T-helper 22 cell (primary cell): Measurements from ENCODE around the gene APOA4.

Source experiments
- DNase-seq: peaks from one replicate; pipeline ENCODE4 v3.0.0-alpha.2; 2020; ENCODE audit warnings: low read depth

The APOA4 gene

GRCh38 chr11:116776522-116776984, 46.6 kb downstream of the APOA4 start:
- no peak for DNase-seq

- DNase-seq = no peak
These were observed 47.1 kb downstream of the APOA4 start for GRCh38 chr11:116775975-116776374.

GRCh38 chr11:116774661-116775060, 48.4 kb downstream of the APOA4 start:
- no peak for DNase-seq

- no peak for DNase-seq
These were observed 49.7 kb downstream of the APOA4 start for GRCh38 chr11:116773203-116774097.

- peak; percentile 90 for DNase-seq
These were observed 50.5 kb downstream of the APOA4 start, which contains the start of gene BUD13 for GRCh38 chr11:116772443-116773202. BUD13 (minus strand) TSS chr11:116772987; CDS start chr11:116772964, 23 bp downstream.

- no peak for DNase-seq
These were observed 51.2 kb downstream of the APOA4 start for GRCh38 chr11:116771935-116772334.
